ENCODE results near the gene VAMP2.

The VAMP2 gene

DNA sequence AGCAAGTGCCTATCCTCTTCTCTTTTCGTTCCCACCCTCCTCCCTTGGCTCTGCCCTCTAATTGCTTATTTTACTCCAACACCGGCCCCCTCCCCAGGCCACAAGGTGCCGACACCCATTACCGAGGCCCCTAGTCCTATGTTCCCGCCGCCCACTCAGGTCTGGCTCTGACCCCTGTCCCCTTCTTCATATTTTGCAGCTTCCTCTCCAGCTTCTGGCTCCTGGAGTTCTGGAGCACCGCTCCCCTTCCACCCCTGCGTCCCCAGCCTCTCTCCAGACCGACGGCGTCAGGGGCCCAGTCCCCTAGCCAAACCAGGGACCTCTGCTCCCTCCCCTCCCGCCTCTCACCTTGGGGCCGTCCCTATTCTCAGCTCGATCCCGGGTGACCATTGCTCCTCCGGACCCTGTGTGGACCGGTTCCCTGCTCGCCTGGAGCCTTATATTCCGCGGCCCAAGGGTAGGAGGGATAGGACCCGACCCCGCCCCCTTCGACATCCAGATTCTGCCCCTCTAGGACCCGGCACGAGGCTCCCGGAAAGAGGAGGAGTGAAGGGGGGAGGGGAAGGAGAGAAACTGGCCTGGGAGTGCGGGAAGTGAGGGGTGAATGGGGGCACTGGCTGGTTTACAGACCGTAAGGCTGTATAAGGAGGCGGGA is 38.9 kb downstream of the VAMP2 start, which contains the start of gene HES7:
HES7 (minus strand) TSS at position 412 of the 655 bp plus-strand sequence; CDS start at position 390, 22 bp downstream.
- Mint-ChIP-seq H3K4me1 (peaks cover 56% of the 10 kb centered on the region), H3K36me3 (ENCODE audit: low read depth) (no peaks in the 10 kb centered on the region), H3K27me3 (ENCODE audit: low read depth) (peaks cover 74% of the 10 kb centered on the region), H3K9me3 (no peaks in the 10 kb centered on the region), H3K27ac (no peak within 1 kb of the TSS), H3K4me3 (peak within 1 kb of the TSS; percentile 87 to 90 (median 89))
- TF ChIP-seq, protein P1, sequence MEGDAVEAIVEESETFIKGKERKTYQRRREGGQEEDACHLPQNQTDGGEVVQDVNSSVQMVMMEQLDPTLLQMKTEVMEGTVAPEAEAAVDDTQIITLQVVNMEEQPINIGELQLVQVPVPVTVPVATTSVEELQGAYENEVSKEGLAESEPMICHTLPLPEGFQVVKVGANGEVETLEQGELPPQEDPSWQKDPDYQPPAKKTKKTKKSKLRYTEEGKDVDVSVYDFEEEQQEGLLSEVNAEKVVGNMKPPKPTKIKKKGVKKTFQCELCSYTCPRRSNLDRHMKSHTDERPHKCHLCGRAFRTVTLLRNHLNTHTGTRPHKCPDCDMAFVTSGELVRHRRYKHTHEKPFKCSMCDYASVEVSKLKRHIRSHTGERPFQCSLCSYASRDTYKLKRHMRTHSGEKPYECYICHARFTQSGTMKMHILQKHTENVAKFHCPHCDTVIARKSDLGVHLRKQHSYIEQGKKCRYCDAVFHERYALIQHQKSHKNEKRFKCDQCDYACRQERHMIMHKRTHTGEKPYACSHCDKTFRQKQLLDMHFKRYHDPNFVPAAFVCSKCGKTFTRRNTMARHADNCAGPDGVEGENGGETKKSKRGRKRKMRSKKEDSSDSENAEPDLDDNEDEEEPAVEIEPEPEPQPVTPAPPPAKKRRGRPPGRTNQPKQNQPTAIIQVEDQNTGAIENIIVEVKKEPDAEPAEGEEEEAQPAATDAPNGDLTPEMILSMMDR (IDR thresholded peaks at IDR 0.05; ENCODE audit: unreplicated experiment in 3 of 3), result no peak

DNA sequence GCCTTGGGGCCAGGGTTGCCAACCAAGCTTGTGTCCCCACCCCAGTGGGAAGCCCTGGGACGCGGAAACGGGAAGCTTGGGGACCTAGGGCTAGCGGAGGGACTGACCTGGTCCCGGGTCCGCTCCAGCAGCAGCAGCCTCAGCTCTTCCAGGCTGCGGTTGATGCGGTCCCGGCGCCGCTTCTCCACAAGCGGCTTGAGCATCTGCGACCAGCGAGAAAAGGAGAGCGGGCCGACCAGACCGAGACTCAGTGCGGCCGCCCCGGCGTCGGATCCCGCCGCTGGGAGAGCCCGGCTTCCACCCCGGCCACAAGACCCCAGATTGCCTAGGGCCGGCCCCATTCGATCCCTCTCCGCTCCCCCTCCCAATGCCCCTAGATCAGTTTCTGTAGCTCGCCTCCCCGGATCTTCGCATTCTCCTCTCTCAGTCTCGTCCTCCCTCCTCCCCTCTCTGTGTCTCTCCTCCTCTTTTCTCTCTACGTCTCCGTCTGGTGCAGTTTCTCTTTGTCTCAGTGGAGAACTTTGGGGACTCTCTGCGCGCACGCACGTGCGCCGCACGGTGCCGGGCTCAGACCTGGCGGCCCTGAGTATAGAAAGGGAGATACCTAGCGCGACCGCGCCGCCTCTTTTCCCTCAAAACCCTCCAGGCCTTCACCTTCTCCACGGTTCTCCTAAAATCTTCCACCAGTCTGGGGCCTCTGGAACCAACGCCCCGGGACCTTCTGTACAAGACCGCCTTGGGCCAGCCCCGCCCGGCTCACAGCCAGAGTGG is 39.6 kb downstream of the VAMP2 start:
- H3K27ac Mint-ChIP-seq, result no peak overlapping the region
- H3K36me3 Mint-ChIP-seq (ENCODE audit: low read depth), result no peaks in the 10 kb centered on the region
- peaks cover 81% of the 10 kb centered on the region for H3K27me3 Mint-ChIP-seq (ENCODE audit: low read depth)
- H3K4me1 Mint-ChIP-seq, result peaks cover 62% of the 10 kb centered on the region
- TF ChIP-seq, protein P1 (IDR thresholded peaks at IDR 0.05; ENCODE audit: unreplicated experiment in 3 of 3), result no peak
- H3K4me3 Mint-ChIP-seq, result peak overlapping the region; percentile 87 to 90 (median 89)
- H3K9me3 Mint-ChIP-seq, result no peaks in the 10 kb centered on the region

DNA sequence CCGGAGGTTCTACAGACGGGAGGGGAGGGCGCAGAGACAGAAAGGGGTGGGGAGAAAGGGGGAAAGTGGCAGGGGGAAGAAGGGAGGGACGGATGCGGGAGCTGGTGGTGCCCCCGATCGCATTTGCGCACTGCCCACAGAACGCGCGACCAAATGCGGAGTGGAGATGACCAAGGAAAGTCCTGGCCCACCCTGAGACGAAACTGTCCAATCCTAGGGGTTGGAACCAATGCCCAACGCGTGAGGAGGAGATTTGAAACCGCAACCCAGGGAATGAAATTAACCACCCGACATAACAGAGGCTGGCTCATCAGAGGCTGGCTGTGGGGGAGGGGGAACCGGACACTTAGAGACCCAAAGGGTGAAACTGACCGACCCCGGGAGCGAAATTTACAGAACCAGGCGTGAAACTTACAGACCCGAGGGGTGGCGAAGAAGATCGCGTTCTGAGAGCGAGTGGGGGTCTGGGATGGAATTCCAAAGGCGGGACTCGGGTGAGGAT is 40.3 kb downstream of the VAMP2 start:
- Mint-ChIP-seq H3K4me3 (peak overlapping the region; percentile 87 to 90 (median 89)), H3K9me3 (no peaks in the 10 kb centered on the region), H3K4me1 (peaks cover 68% of the 10 kb centered on the region), H3K27ac (no peak overlapping the region), H3K36me3 (ENCODE audit: low read depth) (no peaks in the 10 kb centered on the region), H3K27me3 (ENCODE audit: low read depth) (peaks cover 88% of the 10 kb centered on the region)
- TF ChIP-seq, protein P1 (IDR thresholded peaks at IDR 0.05; ENCODE audit: unreplicated experiment in 3 of 3), result no peak

- peaks cover 87% of the 10 kb centered on the region for H3K27me3 Mint-ChIP-seq (ENCODE audit: low read depth)
- H3K9me3 Mint-ChIP-seq, result no peaks in the 10 kb centered on the region
- peak overlapping the region; percentile 87 to 90 (median 89) for H3K4me3 Mint-ChIP-seq
- TF ChIP-seq, protein P1 (IDR thresholded peaks at IDR 0.05; ENCODE audit: unreplicated experiment in 3 of 3), result peak; percentile 32 to 53 (median 41)
- H3K27ac Mint-ChIP-seq, result no peak overlapping the region
- no peaks in the 10 kb centered on the region for H3K36me3 Mint-ChIP-seq (ENCODE audit: low read depth)
- H3K4me1 Mint-ChIP-seq, result peaks cover 62% of the 10 kb centered on the region
Measured at GRCh38 chr17:8121681-8122421, 40.9 kb downstream of the VAMP2 start.

- no peaks in the 10 kb centered on the region for H3K9me3 Mint-ChIP-seq
- H3K4me3 Mint-ChIP-seq, result peak overlapping the region; percentile 93 to 98 (median 97)
- H3K4me1 Mint-ChIP-seq, result peaks cover 59% of the 10 kb centered on the region
- H3K27ac Mint-ChIP-seq, result no peak overlapping the region
- TF ChIP-seq, protein P1 (IDR thresholded peaks at IDR 0.05; ENCODE audit: unreplicated experiment in 3 of 3), result no peak
- H3K36me3 Mint-ChIP-seq (ENCODE audit: low read depth), result no peaks in the 10 kb centered on the region
- H3K27me3 Mint-ChIP-seq (ENCODE audit: low read depth), result peaks cover 90% of the 10 kb centered on the region
Measured at GRCh38 chr17:8121407-8121680, 41.4 kb downstream of the VAMP2 start.
